Gastrocnemius medialis (tissue), 4 donors: Measurements from ENCODE around the gene FAM174B. TPM values are rescaled to one million over a fixed set of nuclear protein-coding genes. Genes with fewer than 3 reads are reported as not detected.
A peak's percentile ranks its signal among the peaks of the same experiment; 100 is the strongest.

Experiments used
- ATAC-seq, 2 donors: fragments of 150-250 bp; one replicate each; pipeline ENCODE4 v1.9.1; 2016
- DNase-seq, 2 donors: peaks; one replicate each; pipeline ENCODE4 v3.0.0-alpha.2; 2019
- H3K27ac ChIP-seq, 4 donors: fragments of 200-600 bp; sonication (generic); 1 replicate in 1 of 4; 2 replicates in 3 of 4; pipeline ENCODE4 v1.5.1; 2016 to 2018; ENCODE audit warnings: mild to moderate bottlenecking in 2 of 4, moderate library complexity in 1 of 4
- H3K27me3 ChIP-seq, 3 donors: fragments of 200-600 bp; sonication (generic) in 2 of 3; 1 replicate in 1 of 3; 2 replicates in 2 of 3; pipeline versions ENCODE4 v1.5.1 to v1.6.0; 2016 to 2019; ENCODE audit warnings: mild to moderate bottlenecking in 1 of 3, moderate library complexity in 1 of 3
- H3K36me3 ChIP-seq, 2 donors: fragments of 200-600 bp; sonication (generic) in 1 of 2; one replicate each; pipeline ENCODE4 v1.5.1; 2017 to 2018
- H3K4me1 ChIP-seq, 2 donors: fragments of 200-600 bp; sonication (generic) in 1 of 2; one replicate each; pipeline ENCODE4 v1.5.1; 2016 to 2017; ENCODE audit warnings: mild to moderate bottlenecking in 2 of 2
- H3K4me3 ChIP-seq, 4 donors: fragments of 200-600 bp; sonication (generic) in 3 of 4; 1 replicate in 1 of 4; 2 replicates in 3 of 4; pipeline ENCODE4 v1.5.1; 2016 to 2019; ENCODE audit warnings: mild to moderate bottlenecking in 2 of 4
- H3K9me3 ChIP-seq, 3 donors: fragments of 200-600 bp; sonication (generic) in 2 of 3; 1 replicate in 1 of 3; 2 replicates in 2 of 3; pipeline ENCODE4 v1.5.1; 2016 to 2019
- CTCF ChIP-seq, 5 experiments: fragments of 450-650 bp in 3 of 5; fragments of 200-600 bp in 2 of 5; sonication (generic) in 2 of 5; IDR thresholded peaks in 4 of 5; conservative IDR thresholded peaks in 1 of 5; 1 replicate in 4 of 5; 2 replicates in 1 of 5; pipeline ENCODE4 v1.5.1; 2016 to 2019; ENCODE audit warnings: antibody characterized with exemption in 5 of 5, mild to moderate bottlenecking in 3 of 5, moderate library complexity in 3 of 5
- POLR2A ChIP-seq, 2 donors: fragments of 450-650 bp; IDR thresholded peaks; one replicate each; pipeline ENCODE4 v1.6.1; 2017; ENCODE audit warnings: antibody characterized with exemption in 2 of 2, mild to moderate bottlenecking in 2 of 2, moderate library complexity in 2 of 2
- in situ Hi-C, 4 donors: fragments of 200-750 bp; cut with MboI; loops; one replicate each; pipeline versions ENCODE4 v1.15.0 to v1.8.0; 2017; ENCODE audit warnings: low sequenced_read_pairs in 4 of 4
- intact Hi-C: fragments of 100-400 bp; cut with DNase I; formaldehyde crosslinking; loops from one replicate; pipeline ENCODE4 v1.15.1; 2023; ENCODE audit warnings: low total_unique reads
- total RNA-seq, 4 donors: library from RNA; depleted of rRNA; stranded (reverse); fragments of >200 nt; gene quantifications; one replicate each; pipeline versions ENCODE4 v1.1.0 to v1.2.3, GENCODE V29; 2016

Gene FAM174B
- total RNA-seq, 4 donors from 2014 or later = 7.6 to 22.5 (median 11.6) TPM

DNA sequence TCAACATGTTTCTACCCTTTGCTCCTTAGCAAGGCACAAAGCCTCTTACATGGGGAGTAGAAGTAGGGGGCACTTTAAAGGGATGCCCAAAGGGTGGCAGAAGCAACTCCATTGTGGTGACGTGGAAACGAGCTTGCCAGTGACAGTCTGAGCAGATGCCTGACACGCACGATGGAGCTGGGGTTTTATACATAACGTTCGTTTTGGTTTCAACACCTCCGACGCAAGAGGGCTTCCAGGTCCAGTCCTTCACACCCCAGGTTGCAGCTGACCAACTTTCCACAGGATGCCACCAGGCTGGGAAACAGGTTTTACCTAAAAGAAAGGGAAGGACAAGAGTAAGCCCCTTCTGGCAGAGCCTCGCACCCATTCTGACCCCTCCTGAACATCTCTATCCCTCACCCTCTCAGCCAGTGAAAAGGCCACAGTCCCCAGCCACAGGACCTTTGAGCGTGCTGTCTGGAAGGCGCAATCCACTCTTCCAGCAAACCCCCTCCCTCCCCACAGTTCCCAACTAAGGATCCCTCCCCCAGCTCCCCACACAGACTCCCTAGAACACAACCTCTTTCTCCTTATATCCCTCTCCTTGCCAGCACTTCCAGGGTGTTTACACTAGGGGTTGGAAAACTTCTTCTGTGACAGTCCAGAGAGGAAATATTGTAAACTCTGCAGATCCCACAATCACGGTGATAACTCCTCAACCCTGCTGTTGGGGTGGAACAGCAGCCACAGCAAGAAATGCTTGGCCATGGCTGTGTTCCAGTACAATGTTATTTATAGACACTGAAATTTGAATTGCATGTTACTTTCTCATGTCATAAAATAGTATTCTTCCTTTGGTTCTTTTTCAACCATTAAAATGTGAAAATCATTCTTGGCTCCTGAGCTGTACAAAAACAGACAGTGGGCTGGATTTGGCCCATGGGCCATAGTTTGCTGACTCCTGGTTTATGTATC is 36.2 kb downstream of the FAM174B start:
- H3K27ac ChIP-seq = peak overlapping the region; percentile 68 to 92 (median 80)
- H3K36me3 ChIP-seq = no peaks in the 10 kb centered on the region
- no peak overlapping the region for H3K4me3 ChIP-seq
- H3K9me3 ChIP-seq = no peaks in the 10 kb centered on the region
- H3K4me1 ChIP-seq = peaks cover 50 to 61% of the 10 kb centered on the region in 2 donors
- in situ Hi-C loops (loop anchor here in 2 of 4 donors (10.0 kb wide), 2 partner anchors 45 to 95 kb away; no protein-coding TSS in a partner anchor), intact Hi-C loops (loop anchor here (5.0 kb wide), 1 partner anchor 63 kb away; no protein-coding TSS in a partner anchor)
- DNase-seq (peak in 1 of 2 donors; percentile 20), ATAC-seq (peak in 1 of 2 donors; percentile 18)
- no peaks in the 10 kb centered on the region for H3K27me3 ChIP-seq
- TF ChIP-seq CTCF (IDR thresholded peaks at IDR 0.05 in 4 of 5, conservative IDR thresholded peaks at IDR 0.05 in 1 of 5) (no peak), POLR2A (IDR thresholded peaks at IDR 0.05) (no peak)

DNA sequence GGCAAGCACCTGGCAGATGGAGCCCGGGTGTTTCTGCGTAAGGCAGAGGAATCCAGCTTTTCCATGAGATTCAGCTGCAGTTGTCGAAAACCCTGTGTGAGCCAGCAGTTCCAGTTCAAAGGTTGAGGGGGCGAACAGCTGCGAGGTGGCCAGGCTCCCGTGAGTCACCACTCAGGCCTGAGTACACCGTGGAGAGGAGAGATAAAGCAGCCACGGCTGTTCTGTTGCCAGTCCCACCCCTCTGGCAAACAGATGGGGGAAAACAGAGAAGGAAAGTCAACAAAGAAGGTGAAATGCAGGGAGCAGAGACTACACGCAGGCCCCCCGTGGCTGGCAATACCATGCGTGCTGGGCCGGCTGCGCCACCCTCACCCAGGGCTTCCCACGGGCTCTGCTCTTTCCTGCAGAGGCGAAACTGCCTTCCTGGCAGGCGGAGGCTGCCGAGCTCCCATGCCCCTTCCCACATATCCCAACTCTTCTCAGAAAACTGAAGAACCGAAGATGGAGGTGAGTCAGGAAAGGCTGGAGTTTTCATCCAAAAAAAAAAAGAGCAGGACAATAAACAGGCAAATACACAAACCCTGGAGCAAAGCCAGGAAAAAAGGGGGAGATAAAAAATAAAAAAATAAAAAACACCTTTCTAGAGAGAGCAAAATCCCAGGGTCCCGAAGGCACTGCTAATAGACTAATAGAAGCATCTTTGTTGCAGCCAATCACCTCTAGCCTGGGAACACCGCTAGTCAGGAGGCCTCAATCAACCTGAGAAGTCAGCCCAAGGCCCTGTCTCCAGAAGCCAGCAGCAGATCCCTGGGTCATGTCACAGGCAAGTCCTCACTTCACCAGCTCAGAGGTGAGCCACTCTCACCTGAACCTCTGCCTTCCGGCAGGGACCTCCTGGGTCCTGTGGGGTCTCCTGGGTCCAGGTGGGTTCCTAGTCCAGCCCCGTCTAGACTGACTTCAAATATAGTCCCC is 37.7 kb downstream of the FAM174B start:
- intact Hi-C loops (loop anchor here (5.0 kb wide), 1 partner anchor 64 kb away; no protein-coding TSS in a partner anchor), in situ Hi-C loops (loop anchor here in 2 of 4 donors (10.0 kb wide), 2 partner anchors 47 to 93 kb away; no protein-coding TSS in a partner anchor)
- Histone ChIP-seq H3K27ac (peak overlapping the region; percentile 68 to 92 (median 80)), H3K36me3 (no peaks in the 10 kb centered on the region), H3K9me3 (no peaks in the 10 kb centered on the region), H3K4me3 (peak overlapping the region in 2 of 4 donors; percentile 5 to 10), H3K27me3 (no peaks in the 10 kb centered on the region), H3K4me1 (peaks cover 37 to 47% of the 10 kb centered on the region in 2 donors)
- TF ChIP-seq POLR2A (IDR thresholded peaks at IDR 0.05) (peak in 1 of 2 donors; percentile 30), CTCF (IDR thresholded peaks at IDR 0.05 in 4 of 5, conservative IDR thresholded peaks at IDR 0.05 in 1 of 5) (no peak)
- ATAC-seq (peak; percentile 73 to 75), DNase-seq (peak; percentile 76 to 84)

- intact Hi-C loops = loop anchor here (5.0 kb wide), 1 partner anchor 65 kb away; no protein-coding TSS in a partner anchor
- TF ChIP-seq POLR2A (IDR thresholded peaks at IDR 0.05) = no peak
- no peak for TF ChIP-seq CTCF (IDR thresholded peaks at IDR 0.05 in 4 of 5, conservative IDR thresholded peaks at IDR 0.05 in 1 of 5)
- H3K27me3 ChIP-seq = no peaks in the 10 kb centered on the region
- H3K4me1 ChIP-seq = peaks cover 35 to 41% of the 10 kb centered on the region in 2 donors
- H3K9me3 ChIP-seq = no peaks in the 10 kb centered on the region
- DNase-seq = peak in 1 of 2 donors; percentile 74
- peak overlapping the region; percentile 68 to 92 (median 80) for H3K27ac ChIP-seq
- H3K4me3 ChIP-seq = peak overlapping the region in 2 of 4 donors; percentile 5 to 6
- in situ Hi-C loops = loop anchor here in 2 of 4 donors (10.0 kb wide), 2 partner anchors 48 to 92 kb away; no protein-coding TSS in a partner anchor
- peak in 1 of 2 donors; percentile 37 for ATAC-seq
- no peaks in the 10 kb centered on the region for H3K36me3 ChIP-seq
Observed at GRCh38 chr15:92616621-92617548, 38.7 kb downstream of the FAM174B start.
